ENCODE measurements around the gene RNF144A. TPM values are rescaled to one million over a fixed set of nuclear protein-coding genes. Genes with fewer than 3 reads are reported as not detected.

The RNF144A gene
- total and polyA plus RNA-seq, 2 of the 13 experiments (the other 11 are each of a cell fraction or from before 2014, with no cell fraction given) = 13.9 to 16.5 TPM

- no peak for TF ChIP-seq ZNF646 (CRISPR knock-in tag; IDR thresholded peaks at IDR 0.05)
- TF ChIP-seq SMC3 (IDR thresholded peaks at IDR 0.05; ENCODE audit: low read length) = no peak
- no peak for TF ChIP-seq ZNF430 (CRISPR knock-in tag; IDR thresholded peaks at IDR 0.05)
These were observed 56.8 kb downstream of the RNF144A start (continued) for GRCh38 chr2:6973895-6974545.

GRCh38 chr2:6975988-6976387 is 58.8 kb downstream of the RNF144A start:
- H3K4me3 ChIP-seq (replicated peaks in 1 of 3; ENCODE audit: insufficient read depth in 1 of 3, low read depth in 2 of 3, low read length in 3 of 3) = no peak overlapping the region
- peak; percentile 15 for FAIRE-seq
- 95% methylated on average over 3 of the region's 3 CpGs for WGBS (ENCODE audit: low lambda C conversion rate)
- ChIA-PET POLR2A (no interaction called here), CTCF (ENCODE audit: low intra/inter-chr PET ratio, low total read pairs) (no interaction called here)
- intact Hi-C loops (cut with micrococcal nuclease; ENCODE audit: unreplicated experiment) (no loop called here), in situ Hi-C loops (cut with HindIII; ENCODE audit: extremely low pct_ligation_motif_present, low pct_unique_long_range_greater_than_20kb) (no loop called here)
- H3K27me3 ChIP-seq (ENCODE audit: control insufficient read depth in 1 of 2, insufficient read depth in 2 of 2, low read length in 2 of 2) = no peaks in the 10 kb centered on the region
- H3K4me1 ChIP-seq (ENCODE audit: insufficient read depth, low read length) = no peaks in the 10 kb centered on the region
- no peaks in the 10 kb centered on the region; a peak in 3 of 5 replicates for H3K36me3 ChIP-seq (replicated peaks in 1 of 2; ENCODE audit: control insufficient read depth in 1 of 2, insufficient read depth in 2 of 2, low read length in 2 of 2)
- BruUV-seq (replicated peaks) = no TSS peak
- H4K20me1 ChIP-seq (ENCODE audit: insufficient read depth, low read length) = no peaks in the 10 kb centered on the region
- H3K4me2 ChIP-seq (ENCODE audit: low read depth, low read length) = no peak overlapping the region
- no peak overlapping the region for H3K9ac ChIP-seq (ENCODE audit: insufficient read depth, low read depth, low read length)
- DNase-seq (ENCODE audit: low spot score) = peak; percentile 32
- no peak overlapping the region for H2AFZ ChIP-seq (ENCODE audit: low read length)
- H3K9me3 ChIP-seq (ENCODE audit: low read length) = peaks cover 4% of the 10 kb centered on the region; the same call in 1 of the 2 replicates
- no peak for ATAC-seq
- TF ChIP-seq NR0B2 (CRISPR knock-in tag; IDR thresholded peaks at IDR 0.05) = no peak
- TF ChIP-seq CEBPG (CRISPR knock-in tag; IDR thresholded peaks at IDR 0.05) = peak; percentile 45; the same call in 1 of the 2 replicates
- TF ChIP-seq ARID2 (CRISPR knock-in tag; IDR thresholded peaks at IDR 0.05; ENCODE audit: borderline replicate concordance) = no peak
- no peaks in the 10 kb centered on the region for H3K79me2 ChIP-seq (ENCODE audit: insufficient read depth, low read length)
- H3K27ac ChIP-seq (ENCODE audit: extremely low read length, insufficient read depth, low read length) = no peak overlapping the region

All from HepG2 (cell line).